C4-2B (cell line): Measurements from ENCODE around the gene CACNA1H.
"Not testable (repeated sequence)": the region's sequence is repeated elsewhere in the genome, so short reads cannot be mapped to it uniquely, and the experiment has no call there.

ENCODE experiments used
- H3K27ac ChIP-seq: fragments of 450-650 bp; 2 replicates; pipeline ENCODE4 v1.5.1; 2017
- CTCF ChIP-seq: fragments of 450-650 bp; conservative IDR thresholded peaks from 2 replicates; pipeline ENCODE4 v1.5.1; 2017; ENCODE audit warnings: mild to moderate bottlenecking
- ZFX ChIP-seq: fragments of 450-650 bp; IDR thresholded peaks from 2 replicates; pipeline ENCODE4 v1.6.1; 2017

CACNA1H gene

GRCh38 chr16:1262846-1263221 is 109.9 kb downstream of the CACNA1H start:
- no peak overlapping the region for H3K27ac ChIP-seq
- no peak for TF ChIP-seq CTCF
- no peak for TF ChIP-seq ZFX

GRCh38 chr16:1263591-1264344 is 110.9 kb downstream of the CACNA1H start:
- TF ChIP-seq CTCF (no peak), ZFX (no peak)
- no peak overlapping the region for H3K27ac ChIP-seq

DNA sequence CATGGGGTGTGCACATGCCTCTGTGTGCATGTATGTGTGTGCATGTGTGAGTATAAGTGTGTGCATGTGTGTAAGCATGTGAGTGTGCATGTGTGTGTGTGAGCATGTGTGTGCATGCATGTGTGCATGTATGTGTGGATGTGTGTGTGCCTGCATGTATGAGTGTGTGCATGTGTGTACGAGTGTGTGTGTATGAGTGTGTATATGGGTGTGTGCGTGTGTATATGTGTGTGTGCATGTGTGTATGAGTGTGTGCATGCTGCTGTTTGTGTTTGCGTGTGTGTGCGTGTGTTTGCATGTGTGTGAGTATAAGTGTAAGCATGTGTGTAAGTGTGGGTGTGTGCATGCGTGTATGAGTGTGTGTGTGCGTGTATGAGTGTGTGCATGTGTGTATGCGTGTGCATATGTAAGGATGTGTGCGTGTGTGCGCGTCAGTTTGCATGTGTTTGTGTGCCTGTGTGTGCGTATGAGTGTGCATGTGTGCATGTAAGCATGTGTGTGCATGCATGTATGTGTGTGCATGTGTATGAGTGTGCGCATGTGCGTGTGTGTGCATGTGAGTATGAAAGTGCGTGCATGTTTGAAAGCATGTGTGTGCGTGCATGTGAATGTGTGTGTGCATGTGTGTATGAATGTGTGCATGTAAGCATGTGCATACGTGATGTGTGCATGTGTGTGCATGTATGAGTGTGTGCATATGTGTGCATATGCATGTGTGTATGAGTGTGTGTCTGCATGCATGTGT is 111.6 kb downstream of the CACNA1H start:
- H3K27ac ChIP-seq: no peak overlapping the region
- TF ChIP-seq ZFX: no peak
- no peak for TF ChIP-seq CTCF

DNA sequence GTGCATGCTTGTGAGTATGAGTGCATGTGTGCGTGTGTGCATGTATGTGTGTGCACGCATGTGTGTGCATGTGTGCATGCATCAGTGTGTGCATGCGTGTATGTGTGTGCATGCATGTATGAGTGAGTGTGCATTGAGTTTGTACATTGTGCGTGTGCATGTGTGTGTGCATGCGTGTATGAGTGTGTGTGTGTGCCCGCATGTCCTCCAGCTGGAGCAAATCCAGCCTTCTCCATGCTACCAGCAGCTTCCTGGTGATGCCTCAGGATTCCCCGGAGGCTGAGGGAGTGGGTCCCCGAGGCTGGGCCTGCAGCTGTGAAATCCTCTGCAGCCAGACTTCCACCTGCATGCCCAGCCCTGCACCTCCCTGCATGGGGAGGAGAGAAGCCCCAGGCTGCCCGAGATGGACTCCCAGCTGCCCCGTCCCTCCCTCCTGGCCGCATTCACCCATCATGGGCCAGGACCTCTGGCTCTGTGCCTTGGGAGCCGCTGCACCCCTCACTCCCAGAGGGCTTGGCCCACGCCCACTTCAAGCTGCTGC is 112.3 kb downstream of the CACNA1H start:
- TF ChIP-seq ZFX (no peak), CTCF (no peak)
- H3K27ac ChIP-seq: no peak overlapping the region

- H3K27ac ChIP-seq: no peak overlapping the region
- TF ChIP-seq CTCF: no peak
- no peak for TF ChIP-seq ZFX
These were observed 112.9 kb downstream of the CACNA1H start for GRCh38 chr16:1265826-1266225.

DNA sequence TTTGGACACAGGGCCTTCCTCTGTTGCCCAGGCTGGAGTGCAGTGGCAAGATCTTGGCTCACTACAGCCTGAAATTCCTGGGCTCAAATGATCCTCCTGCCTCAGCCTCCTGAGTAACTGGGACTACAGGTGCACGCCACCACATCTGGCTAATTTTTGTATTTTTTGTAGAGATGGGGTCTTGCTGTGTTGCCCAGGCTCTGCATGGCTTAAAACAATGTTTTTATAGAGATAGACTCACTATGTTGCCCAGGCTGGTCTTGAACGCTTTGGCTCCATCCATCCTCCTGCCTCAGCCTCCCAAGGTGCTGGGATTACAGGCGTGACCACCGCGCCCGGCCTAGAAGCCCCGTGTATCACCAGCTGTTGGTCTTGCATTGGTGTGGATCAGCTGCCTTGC is 116.5 kb downstream of the CACNA1H start:
- H3K27ac ChIP-seq: not testable (repeated sequence)

DNA sequence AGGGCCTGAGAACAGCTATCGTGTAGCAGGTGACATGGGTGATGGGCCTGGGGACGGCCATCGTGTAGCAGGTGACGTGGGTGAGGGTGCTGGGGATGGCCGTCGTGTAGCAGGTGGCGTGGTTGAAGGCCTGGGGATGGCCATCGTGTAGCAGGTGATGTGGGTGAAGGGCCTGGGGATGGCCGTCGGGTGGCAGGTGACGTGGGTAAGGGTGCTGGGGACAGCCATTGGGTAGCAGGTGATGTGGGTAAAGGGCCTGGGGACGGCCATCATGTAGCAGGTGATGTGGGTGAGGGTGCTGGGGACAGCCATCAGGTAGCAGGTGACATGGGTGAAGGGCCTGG is 118.4 kb downstream of the CACNA1H start:
- no peak overlapping the region for H3K27ac ChIP-seq
- TF ChIP-seq ZFX: no peak
- no peak for TF ChIP-seq CTCF
